Transverse colon (tissue), 3 donors: ENCODE data around the gene INPP5F.
"Not testable (repeated sequence)": the region's sequence is repeated elsewhere in the genome, so short reads cannot be mapped to it uniquely, and the experiment has no call there.

ENCODE experiments used
- EP300 ChIP-seq: sonication (generic); formaldehyde crosslinking; IDR thresholded peaks from one replicate; pipeline ENCODE4 v1.6.1; 2017; ENCODE audit warnings: antibody characterized with exemption, low read depth
- TF ChIP-seq, protein P1 (sequence below), 5 experiments: fragments of 200-600 bp in 3 of 5; fragments of 450-650 bp in 2 of 5; sonication (generic) in 3 of 5; IDR thresholded peaks; 1 replicate in 2 of 5; 2 replicates in 3 of 5; pipeline ENCODE4 v1.5.1; 2016 to 2017; ENCODE audit warnings: antibody characterized with exemption in 5 of 5, inconsistent platforms in 3 of 5, mild to moderate bottlenecking in 2 of 5, moderate library complexity in 1 of 5

DNA sequence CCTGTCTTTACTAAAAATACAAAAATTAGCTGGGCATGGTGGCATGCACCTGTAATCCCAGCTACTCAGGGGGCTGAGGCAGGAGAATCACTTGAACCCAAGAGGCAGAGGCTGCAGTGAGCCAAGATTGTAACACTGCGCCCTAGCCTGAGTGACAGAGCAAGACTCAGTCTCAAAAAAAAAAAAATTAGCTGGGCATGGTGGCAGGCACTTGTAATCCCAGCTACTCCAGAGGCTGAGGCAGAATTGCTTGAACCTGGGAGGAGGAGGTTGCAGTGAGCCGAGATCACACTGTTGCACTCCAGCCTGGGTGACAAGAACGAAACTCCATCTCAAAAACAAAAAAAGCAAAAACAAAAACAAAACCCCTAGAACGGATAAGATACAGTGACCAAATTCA, 143.5 kb downstream of the INPP5F start:
- TF ChIP-seq, protein P1, sequence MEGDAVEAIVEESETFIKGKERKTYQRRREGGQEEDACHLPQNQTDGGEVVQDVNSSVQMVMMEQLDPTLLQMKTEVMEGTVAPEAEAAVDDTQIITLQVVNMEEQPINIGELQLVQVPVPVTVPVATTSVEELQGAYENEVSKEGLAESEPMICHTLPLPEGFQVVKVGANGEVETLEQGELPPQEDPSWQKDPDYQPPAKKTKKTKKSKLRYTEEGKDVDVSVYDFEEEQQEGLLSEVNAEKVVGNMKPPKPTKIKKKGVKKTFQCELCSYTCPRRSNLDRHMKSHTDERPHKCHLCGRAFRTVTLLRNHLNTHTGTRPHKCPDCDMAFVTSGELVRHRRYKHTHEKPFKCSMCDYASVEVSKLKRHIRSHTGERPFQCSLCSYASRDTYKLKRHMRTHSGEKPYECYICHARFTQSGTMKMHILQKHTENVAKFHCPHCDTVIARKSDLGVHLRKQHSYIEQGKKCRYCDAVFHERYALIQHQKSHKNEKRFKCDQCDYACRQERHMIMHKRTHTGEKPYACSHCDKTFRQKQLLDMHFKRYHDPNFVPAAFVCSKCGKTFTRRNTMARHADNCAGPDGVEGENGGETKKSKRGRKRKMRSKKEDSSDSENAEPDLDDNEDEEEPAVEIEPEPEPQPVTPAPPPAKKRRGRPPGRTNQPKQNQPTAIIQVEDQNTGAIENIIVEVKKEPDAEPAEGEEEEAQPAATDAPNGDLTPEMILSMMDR (IDR thresholded peaks at IDR 0.05): not testable (repeated sequence)
- not testable (repeated sequence) for TF ChIP-seq EP300
